Pancreas (tissue), 10 donors: ENCODE data around the gene FH. TPM values are rescaled to one million over a fixed set of nuclear protein-coding genes. Genes with fewer than 3 reads are reported as not detected.

Experiments
- ATAC-seq, 4 donors: fragments of 200-7000 bp; cut with Tn5 transposase; one replicate each; pipeline versions ENCODE4 v1.8.0 to v1.9.1; 2020; ENCODE audit warnings: mild to moderate bottlenecking in 4 of 4, moderate library complexity in 4 of 4
- DNase-seq, 6 donors: peaks; one replicate each; pipeline ENCODE4 v3.0.0-alpha.2; 2020
- FAIRE-seq: peaks from 2 replicates; lab custom pipeline; 2012; peaks lifted over from hg19 to GRCh38; lab: Jason Lieb, UNC
- H3K27ac ChIP-seq, 4 donors: fragments of 200-600 bp; sonication (generic); 1 replicate in 3 of 4; 2 replicates in 1 of 4; pipeline versions ENCODE4 v1.5.0 to v1.8.0; 2020
- H3K27me3 ChIP-seq, 4 donors: fragments of 200-600 bp; one replicate each; pipeline ENCODE4 v1.8.0; 2021
- H3K36me3 ChIP-seq, 3 donors: fragments of 200-600 bp; sonication (generic) in 1 of 3; one replicate each; pipeline versions ENCODE4 v1.5.0 to v1.8.0; 2020 to 2021
- H3K4me1 ChIP-seq, 3 donors: fragments of 200-600 bp; one replicate each; pipeline ENCODE4 v1.8.0; 2021
- H3K4me3 ChIP-seq, 4 donors: fragments of 200-600 bp; sonication (generic) in 2 of 4; one replicate each; pipeline versions ENCODE4 v1.5.0 to v1.8.0; 2020 to 2021
- H3K9me3 ChIP-seq, 4 donors: fragments of 200-600 bp; one replicate each; pipeline ENCODE4 v1.8.0; 2021
- CTCF ChIP-seq, 4 donors: fragments of 200-600 bp; sonication (generic) in 3 of 4; IDR thresholded peaks; one replicate each; pipeline versions ENCODE4 v1.5.0 to v1.8.0; 2021; ENCODE audit warnings: antibody characterized with exemption in 4 of 4
- WGBS, 2 donors: extraction: QIAGEN DNeasy Blood & Tissue Kit; methylation state at CpG; one replicate each; pipeline ENCODE4 v1.1.7; 2013; 5-methylcytosine and 5-hydroxymethylcytosine counted together
- intact Hi-C, 3 donors: fragments of 100-400 bp; cut with DNase I; formaldehyde crosslinking; loops; one replicate each; pipeline versions ENCODE4 v1.11.1 to v1.14.2; 2022
- polyA plus RNA-seq, 2 donors: library from polyadenylated mRNA; stranded (reverse); fragments of 200-250 nt; gene quantifications; one replicate each; pipeline ENCODE4 v1.2.3, GENCODE V29; 2013
- total RNA-seq, 6 donors: library from RNA; stranded (reverse); fragmentation: NEBNext Ultra II Directional in 4 of 6; extraction: Animal tissue kit (Norgen Biotek cat#: 25700) in 4 of 6; gene quantifications; one replicate each; pipeline versions ENCODE4 v1.2.1 to v1.2.4, GENCODE V29; 2021 to 2023
- donor health status: healthy with polysubstance abuse.
- donor health status: DM: no; HTN: no; CAD: no; lungs with moderate emphysema.
- donor health status: DM: no; HTN: no; CAD: no.
- donor health status: control.
- donor health status: control.
- donor health status: Bipolar disorder and iron deficiency.
- donor health status: DM: yes; HTN: yes; CAD: no.
- donor health status: DM: no; HTN: no; CAD: no.
- donor health status: DM: no; HTN: no; CAD: no.
- donor health status: DM: yes; HTN: yes; CAD: no.

Gene FH
- total and polyA plus RNA-seq, 8 donors: 15.1 to 33.5 (median 23.3) TPM

GRCh38 chr1:241465673-241466072 is 53.9 kb downstream of the FH start:
- no peaks in the 10 kb centered on the region for H3K9me3 ChIP-seq
- no peak for FAIRE-seq
- no peaks in the 10 kb centered on the region for H3K27me3 ChIP-seq
- H3K36me3 ChIP-seq: no peaks in the 10 kb centered on the region
- no peak for TF ChIP-seq CTCF (IDR thresholded peaks at IDR 0.05)
- no peak overlapping the region for H3K4me3 ChIP-seq
- DNase-seq: no peak
- intact Hi-C loops: no loop called here
- WGBS, 2 donors: 72 to 83% methylated on average over 8 of the region's 8 CpGs
- no peak for ATAC-seq
- no peaks in the 10 kb centered on the region for H3K4me1 ChIP-seq
- no peak overlapping the region for H3K27ac ChIP-seq

GRCh38 chr1:241464985-241465384 is 54.6 kb downstream of the FH start:
- H3K9me3 ChIP-seq: no peaks in the 10 kb centered on the region
- intact Hi-C loops: no loop called here
- H3K36me3 ChIP-seq: no peaks in the 10 kb centered on the region
- H3K27me3 ChIP-seq: no peaks in the 10 kb centered on the region
- H3K4me3 ChIP-seq: no peak overlapping the region
- TF ChIP-seq CTCF (IDR thresholded peaks at IDR 0.05): no peak
- no peaks in the 10 kb centered on the region for H3K4me1 ChIP-seq
- no peak for DNase-seq
- no peak for FAIRE-seq
- H3K27ac ChIP-seq: no peak overlapping the region
- WGBS, 2 donors: 54 to 69% methylated on average over 4 of the region's 4 CpGs
- ATAC-seq: no peak

GRCh38 chr1:241462391-241462790 is 57.2 kb downstream of the FH start:
- no peak for ATAC-seq
- intact Hi-C loops: no loop called here

GRCh38 chr1:241460098-241460873 is 59.3 kb downstream of the FH start:
- TF ChIP-seq CTCF (IDR thresholded peaks at IDR 0.05): no peak

More at GRCh38 chr1:241462391-241462790, 57.2 kb downstream of the FH start:
- FAIRE-seq (no peak), DNase-seq (no peak)
- 41 to 50% methylated on average over 2 of the region's 2 CpGs for WGBS, 2 donors
- Histone ChIP-seq H3K4me1 (no peaks in the 10 kb centered on the region), H3K27me3 (no peaks in the 10 kb centered on the region), H3K4me3 (no peak overlapping the region), H3K9me3 (no peaks in the 10 kb centered on the region), H3K36me3 (no peaks in the 10 kb centered on the region), H3K27ac (no peak overlapping the region)
- TF ChIP-seq CTCF (IDR thresholded peaks at IDR 0.05): no peak

GRCh38 chr1:241459186-241459802 is 60.3 kb downstream of the FH start:
- 24 to 35% methylated on average over 2 of the region's 2 CpGs for WGBS, 2 donors
- no peaks in the 10 kb centered on the region for H3K27me3 ChIP-seq
- H3K27ac ChIP-seq: no peak overlapping the region
- no peak overlapping the region for H3K4me3 ChIP-seq
- no peak for TF ChIP-seq CTCF (IDR thresholded peaks at IDR 0.05)
- DNase-seq (no peak), FAIRE-seq (no peak), ATAC-seq (no peak)
- H3K9me3 ChIP-seq: no peaks in the 10 kb centered on the region
- intact Hi-C loops: no loop called here
- H3K36me3 ChIP-seq: no peaks in the 10 kb centered on the region
- no peaks in the 10 kb centered on the region for H3K4me1 ChIP-seq

More at GRCh38 chr1:241460098-241460873, 59.3 kb downstream of the FH start:
- DNase-seq: no peak
- no peaks in the 10 kb centered on the region for H3K4me1 ChIP-seq
- intact Hi-C loops: no loop called here
- no peaks in the 10 kb centered on the region for H3K9me3 ChIP-seq
- no peak overlapping the region for H3K4me3 ChIP-seq
- no peak for ATAC-seq
- no peaks in the 10 kb centered on the region for H3K27me3 ChIP-seq
- FAIRE-seq: no peak
- H3K27ac ChIP-seq: no peak overlapping the region
- 53 to 62% methylated on average over 6 of the region's 6 CpGs for WGBS, 2 donors
- H3K36me3 ChIP-seq: no peaks in the 10 kb centered on the region
